NCI-H128 (cell line): ENCODE data around the gene RHOG.
"Not testable (repeated sequence)": the region's sequence is repeated elsewhere in the genome, so short reads cannot be mapped to it uniquely, and the experiment has no call there.

Experiments
- DNase-seq: peaks from one replicate; lab custom pipeline; 2025; ENCODE audit not compliant: unreplicated experiment; lab: John Stamatoyannopoulos, UW

RHOG gene

GRCh38 chr11:3810951-3811350 lies 29.8 kb downstream of the RHOG start:
- no peak for DNase-seq

GRCh38 chr11:3810446-3810845 lies 30.3 kb downstream of the RHOG start:
- DNase-seq: no peak

GRCh38 chr11:3809624-3809928 lies 31.2 kb downstream of the RHOG start:
- DNase-seq: no peak

- DNase-seq: peak; percentile 17
These were observed 31.7 kb downstream of the RHOG start for GRCh38 chr11:3808861-3809623.

- peak; percentile 60 for DNase-seq
These were observed 32.6 kb downstream of the RHOG start, which contains the start of gene PGAP2 for GRCh38 chr11:3807909-3808860. TSS of gene PGAP2 (plus strand) at chr11:3808560. CDS start at chr11:3811260, 2,700 bp downstream.

- DNase-seq: no peak
These were observed 36.8 kb downstream of the RHOG start for GRCh38 chr11:3803726-3804495.

- DNase-seq: no peak
These were observed 38.6 kb downstream of the RHOG start for GRCh38 chr11:3802011-3802790.

GRCh38 chr11:3799873-3800272 lies 40.9 kb downstream of the RHOG start:
- no peak for DNase-seq

GRCh38 chr11:3799143-3799542 lies 41.6 kb downstream of the RHOG start:
- no peak for DNase-seq

GRCh38 chr11:3797329-3798090 lies 43.2 kb downstream of the RHOG start, which contains the start of gene NUP98:
TSS of gene NUP98 (minus strand) at chr11:3797554. CDS start at chr11:3782117, 15,437 bp downstream.
- DNase-seq: peak; percentile 99

- DNase-seq: peak; percentile 19
These were observed 43.9 kb downstream of the RHOG start for GRCh38 chr11:3796801-3797328.

- DNase-seq: no peak
These were observed 44.4 kb downstream of the RHOG start for GRCh38 chr11:3796346-3796745.

- DNase-seq: no peak
These were observed 44.8 kb downstream of the RHOG start for GRCh38 chr11:3796002-3796311.

- no peak for DNase-seq
These were observed 45.4 kb downstream of the RHOG start for GRCh38 chr11:3795131-3796001.

- DNase-seq: not testable (repeated sequence)
These were observed 46.4 kb downstream of the RHOG start for GRCh38 chr11:3794387-3794786.

- DNase-seq: no peak
These were observed 53.9 kb downstream of the RHOG start for GRCh38 chr11:3786781-3787428.

- no peak for DNase-seq
These were observed 57.1 kb downstream of the RHOG start for GRCh38 chr11:3783611-3784010.

GRCh38 chr11:3782963-3783362 lies 57.8 kb downstream of the RHOG start:
- DNase-seq: no peak
